ENCODE measurements around the gene IFT43. TPM values are rescaled to one million over a fixed set of nuclear protein-coding genes. Genes with fewer than 3 reads are reported as not detected.

The IFT43 gene
- total RNA-seq, 1 experiment from 2014 or later: 37.9 TPM

DNA sequence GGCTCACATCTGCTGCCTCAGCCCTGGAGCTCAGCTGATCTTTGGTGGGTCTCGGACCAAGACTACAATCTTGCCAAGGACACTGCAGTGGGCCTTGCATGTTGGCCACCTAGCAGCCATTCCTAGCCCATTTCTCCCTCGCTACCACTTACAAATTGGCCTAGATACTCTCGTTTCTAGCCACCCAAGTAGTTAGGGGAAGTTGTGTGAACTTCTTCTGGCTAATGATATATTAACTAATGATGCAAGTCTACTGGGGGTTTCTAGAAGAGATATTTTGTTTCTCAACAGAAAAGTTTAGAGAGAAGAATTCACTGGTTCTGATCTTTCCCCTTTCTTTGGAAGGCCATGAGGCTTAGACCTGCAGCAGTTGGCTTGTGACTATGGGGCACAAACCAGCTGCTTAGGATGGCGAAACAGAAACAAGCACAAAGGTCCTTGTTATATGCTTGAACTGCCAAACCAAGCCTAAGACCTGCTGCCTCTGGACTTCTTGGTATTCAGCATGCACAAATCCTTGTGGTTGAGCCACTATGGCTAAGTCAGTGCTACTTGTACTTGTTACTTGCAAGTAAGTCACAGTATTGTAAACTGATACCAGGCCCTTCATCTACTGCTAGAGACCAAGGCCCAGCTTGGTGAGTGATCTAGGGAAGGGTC, 135.7 kb downstream of the IFT43 start:
- no TSS peak for BruUV-seq (replicated peaks)
- no peak overlapping the region for H3K4me3 Mint-ChIP-seq (ENCODE audit: low read depth, unreplicated experiment)
- no peak overlapping the region for H3K27ac Mint-ChIP-seq (ENCODE audit: unreplicated experiment)
- H3K36me3 Mint-ChIP-seq (ENCODE audit: insufficient read depth, unreplicated experiment): no peaks in the 10 kb centered on the region
- no peak for DNase-seq
- H3K27me3 Mint-ChIP-seq (ENCODE audit: unreplicated experiment): peaks cover 45% of the 10 kb centered on the region
- H3K4me1 Mint-ChIP-seq (ENCODE audit: low read depth, unreplicated experiment): no peaks in the 10 kb centered on the region
- intact Hi-C loops (cut with micrococcal nuclease; ENCODE audit: unreplicated experiment): no loop called here
- TF ChIP-seq, protein P1, sequence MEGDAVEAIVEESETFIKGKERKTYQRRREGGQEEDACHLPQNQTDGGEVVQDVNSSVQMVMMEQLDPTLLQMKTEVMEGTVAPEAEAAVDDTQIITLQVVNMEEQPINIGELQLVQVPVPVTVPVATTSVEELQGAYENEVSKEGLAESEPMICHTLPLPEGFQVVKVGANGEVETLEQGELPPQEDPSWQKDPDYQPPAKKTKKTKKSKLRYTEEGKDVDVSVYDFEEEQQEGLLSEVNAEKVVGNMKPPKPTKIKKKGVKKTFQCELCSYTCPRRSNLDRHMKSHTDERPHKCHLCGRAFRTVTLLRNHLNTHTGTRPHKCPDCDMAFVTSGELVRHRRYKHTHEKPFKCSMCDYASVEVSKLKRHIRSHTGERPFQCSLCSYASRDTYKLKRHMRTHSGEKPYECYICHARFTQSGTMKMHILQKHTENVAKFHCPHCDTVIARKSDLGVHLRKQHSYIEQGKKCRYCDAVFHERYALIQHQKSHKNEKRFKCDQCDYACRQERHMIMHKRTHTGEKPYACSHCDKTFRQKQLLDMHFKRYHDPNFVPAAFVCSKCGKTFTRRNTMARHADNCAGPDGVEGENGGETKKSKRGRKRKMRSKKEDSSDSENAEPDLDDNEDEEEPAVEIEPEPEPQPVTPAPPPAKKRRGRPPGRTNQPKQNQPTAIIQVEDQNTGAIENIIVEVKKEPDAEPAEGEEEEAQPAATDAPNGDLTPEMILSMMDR (IDR thresholded peaks at IDR 0.05; ENCODE audit: unreplicated experiment): no peak
- H3K9me3 Mint-ChIP-seq (ENCODE audit: low read depth, unreplicated experiment): no peaks in the 10 kb centered on the region
- CTCF ChIA-PET: no interaction called here

DNA sequence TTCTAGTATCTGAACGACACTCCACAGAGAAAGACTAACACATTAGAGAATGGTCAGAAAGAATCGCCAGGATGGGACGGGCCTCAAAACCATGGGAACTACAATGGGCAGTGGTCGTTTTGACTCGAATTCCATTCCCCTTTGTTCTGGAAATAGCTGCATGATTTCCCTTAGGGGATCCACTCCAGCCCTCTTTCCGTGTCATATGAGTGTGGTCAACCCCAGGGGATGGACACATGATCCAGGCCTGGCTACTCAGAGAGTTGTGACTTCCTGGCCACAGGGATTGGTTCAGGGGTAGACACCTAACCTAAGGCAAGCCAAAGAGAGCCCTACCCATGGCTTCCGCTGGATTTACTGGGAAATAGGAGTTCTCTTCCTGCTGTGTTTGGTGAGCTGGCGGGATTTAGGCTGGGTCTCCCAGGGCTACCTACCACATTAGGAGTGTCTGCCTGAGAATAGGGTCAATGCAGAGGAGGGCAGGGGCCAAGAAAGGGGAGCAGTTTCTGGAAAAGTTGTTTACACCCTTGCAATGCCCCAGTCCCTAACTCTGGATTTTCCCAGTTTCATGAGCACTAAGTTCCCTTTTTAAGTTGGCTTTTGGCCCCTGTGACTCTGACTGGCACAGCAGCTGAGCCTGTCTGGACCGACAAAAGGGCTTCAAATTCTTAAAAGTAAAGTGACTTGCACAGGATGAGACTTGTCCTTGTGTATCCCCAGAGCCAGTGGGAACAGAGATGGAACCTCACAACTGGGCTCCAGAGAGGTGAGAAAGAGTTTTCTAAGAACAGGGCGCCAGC, 138.1 kb downstream of the IFT43 start:
- H3K27me3 Mint-ChIP-seq (ENCODE audit: unreplicated experiment): peaks cover 58% of the 10 kb centered on the region
- no peak overlapping the region for H3K27ac Mint-ChIP-seq (ENCODE audit: unreplicated experiment)
- intact Hi-C loops (cut with micrococcal nuclease; ENCODE audit: unreplicated experiment): no loop called here
- BruUV-seq (replicated peaks): no TSS peak
- no peaks in the 10 kb centered on the region for H3K9me3 Mint-ChIP-seq (ENCODE audit: low read depth, unreplicated experiment)
- no peak overlapping the region for H3K4me3 Mint-ChIP-seq (ENCODE audit: low read depth, unreplicated experiment)
- H3K4me1 Mint-ChIP-seq (ENCODE audit: low read depth, unreplicated experiment): no peaks in the 10 kb centered on the region
- TF ChIP-seq, protein P1 (IDR thresholded peaks at IDR 0.05; ENCODE audit: unreplicated experiment): no peak
- no peaks in the 10 kb centered on the region for H3K36me3 Mint-ChIP-seq (ENCODE audit: insufficient read depth, unreplicated experiment)
- DNase-seq: no peak
- CTCF ChIA-PET: no interaction called here

DNA sequence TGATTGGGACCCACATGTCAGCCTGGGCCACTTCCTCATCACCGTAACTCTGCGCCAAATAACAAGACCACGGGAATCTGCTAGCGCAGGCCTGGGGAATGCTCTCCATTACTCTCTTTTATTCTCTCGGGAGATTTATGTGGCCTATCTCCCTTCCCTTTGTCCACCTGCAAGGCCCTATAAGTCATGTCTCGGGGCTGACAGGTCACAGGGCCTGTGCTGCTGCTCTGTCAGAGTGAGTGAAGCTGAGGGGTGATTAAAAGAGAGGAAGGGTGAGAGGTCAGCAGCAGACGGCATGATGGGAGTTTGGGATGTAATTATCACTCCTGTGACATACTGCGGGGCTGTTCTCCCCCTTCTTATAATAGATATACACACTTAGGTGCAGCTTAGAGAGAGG, 139.9 kb downstream of the IFT43 start:
- no peak overlapping the region for H3K4me3 Mint-ChIP-seq (ENCODE audit: low read depth, unreplicated experiment)
- H3K27ac Mint-ChIP-seq (ENCODE audit: unreplicated experiment): no peak overlapping the region
- no TSS peak for BruUV-seq (replicated peaks)
- H3K27me3 Mint-ChIP-seq (ENCODE audit: unreplicated experiment): peaks cover 77% of the 10 kb centered on the region
- no peaks in the 10 kb centered on the region for H3K36me3 Mint-ChIP-seq (ENCODE audit: insufficient read depth, unreplicated experiment)
- no peaks in the 10 kb centered on the region for H3K4me1 Mint-ChIP-seq (ENCODE audit: low read depth, unreplicated experiment)
- DNase-seq: no peak
- intact Hi-C loops (cut with micrococcal nuclease; ENCODE audit: unreplicated experiment): no loop called here
- H3K9me3 Mint-ChIP-seq (ENCODE audit: low read depth, unreplicated experiment): no peaks in the 10 kb centered on the region
- TF ChIP-seq, protein P1 (IDR thresholded peaks at IDR 0.05; ENCODE audit: unreplicated experiment): no peak
- CTCF ChIA-PET: no interaction called here

DNA sequence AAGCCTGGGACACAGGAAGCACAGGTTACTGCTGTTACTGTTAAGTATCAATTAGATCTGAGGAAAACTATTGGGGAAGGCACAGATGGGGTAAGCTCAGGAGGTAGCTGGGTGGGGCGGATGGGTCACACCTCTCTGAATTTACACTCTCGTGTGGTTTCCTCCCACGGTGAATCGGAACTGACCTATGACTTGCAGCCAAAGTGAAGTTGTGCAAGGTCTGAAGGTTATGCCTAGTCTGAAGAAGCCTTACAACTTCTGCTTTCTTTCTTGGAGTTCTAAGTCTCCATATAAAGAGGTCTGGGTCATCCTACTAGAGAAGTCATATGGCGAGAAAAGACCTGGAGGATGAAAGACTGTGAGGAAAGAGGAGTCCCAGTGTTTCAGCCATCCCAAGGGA, 140.5 kb downstream of the IFT43 start:
- no TSS peak for BruUV-seq (replicated peaks)
- Mint-ChIP-seq H3K27me3 (ENCODE audit: unreplicated experiment) (peaks cover 82% of the 10 kb centered on the region), H3K4me3 (ENCODE audit: low read depth, unreplicated experiment) (no peak overlapping the region), H3K27ac (ENCODE audit: unreplicated experiment) (no peak overlapping the region), H3K36me3 (ENCODE audit: insufficient read depth, unreplicated experiment) (no peaks in the 10 kb centered on the region), H3K9me3 (ENCODE audit: low read depth, unreplicated experiment) (no peaks in the 10 kb centered on the region), H3K4me1 (ENCODE audit: low read depth, unreplicated experiment) (no peaks in the 10 kb centered on the region)
- no peak for DNase-seq
- TF ChIP-seq, protein P1 (IDR thresholded peaks at IDR 0.05; ENCODE audit: unreplicated experiment): no peak
- CTCF ChIA-PET: no interaction called here
- intact Hi-C loops (cut with micrococcal nuclease; ENCODE audit: unreplicated experiment): no loop called here

All from Calu3 (cell line).